Cardiac muscle cell (in vitro differentiated cells and primary cell): Measurements from ENCODE around the gene ZMYND19. TPM values are rescaled to one million over a fixed set of nuclear protein-coding genes. Genes with fewer than 3 reads are reported as not detected.

ENCODE experiments used
- DNase-seq, 2 donors: peaks; one replicate each; pipeline versions ENCODE4 v3.0.0 to v3.0.0-alpha.2; 2010 to 2017; ENCODE audit warnings: low read depth in 1 of 2, low spot score in 1 of 2
- H3K27ac ChIP-seq: fragments of 200-600 bp; sonication (generic); 2 replicates; pipeline ENCODE4 v1.5.1; 2016
- H3K27me3 ChIP-seq: fragments of 200-600 bp; sonication (generic); 2 replicates; pipeline ENCODE4 v1.6.0; 2016; ENCODE audit warnings: control low read depth
- H3K36me3 ChIP-seq: fragments of 200-600 bp; sonication (generic); 2 replicates; pipeline ENCODE4 v1.5.1; 2016; ENCODE audit warnings: control low read depth
- H3K4me1 ChIP-seq: fragments of 200-600 bp; sonication (generic); 2 replicates; pipeline ENCODE4 v1.8.1; 2017; ENCODE audit warnings: low read depth, mild to moderate bottlenecking, mixed run types
- H3K4me3 ChIP-seq: fragments of 200-600 bp; sonication (generic); 2 replicates; pipeline ENCODE4 v1.5.1; 2016; ENCODE audit warnings: mild to moderate bottlenecking
- H3K9me3 ChIP-seq: fragments of 200-600 bp; sonication (generic); 2 replicates; pipeline ENCODE4 v1.5.1; 2017; ENCODE audit warnings: low read depth, mild to moderate bottlenecking, control low read depth
- polyA plus RNA-seq: library from polyadenylated mRNA; unstranded; fragments of >200 nt; fragmentation: Nextera tagmentation; extraction: Ambion mirVana; gene quantifications from 2 replicates; pipeline ENCODE4 v1.2.1, GENCODE V29; 2016
- total RNA-seq: library from RNA; depleted of rRNA; stranded (reverse); fragments of >200 nt; gene quantifications from 2 replicates; pipeline ENCODE4 v1.2.3, GENCODE V29; 2016
- TF ChIP-seq, protein P1 (sequence below): IDR thresholded peaks from 2 replicates; pipeline ENCODE4 v1.5.1; 2012; ENCODE audit warnings: low read depth, mild to moderate bottlenecking, low read length

Gene ZMYND19
- total and polyA plus RNA-seq, 2 experiments from 2014 or later: 35.3 to 48.1 TPM

DNA sequence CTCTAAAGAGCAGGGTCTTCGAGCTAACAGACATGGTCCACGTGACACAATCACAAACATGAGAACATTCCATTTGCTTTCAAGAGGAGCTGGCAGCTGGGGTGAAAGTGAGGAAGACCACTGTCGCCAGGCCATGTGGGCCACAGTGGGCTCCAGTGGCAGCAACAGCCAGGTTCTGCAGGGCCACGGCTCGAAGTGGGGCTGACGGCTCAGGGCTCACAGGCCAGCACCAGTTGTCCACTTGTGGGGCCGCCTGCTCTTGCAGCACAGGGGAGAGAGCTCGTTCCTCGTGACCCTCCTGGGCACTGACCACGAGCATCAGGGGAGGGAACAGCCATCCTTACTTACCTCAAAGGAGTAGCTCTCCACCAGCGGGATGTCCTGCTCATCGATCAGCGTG is 2.0 kb downstream of the ZMYND19 start:
- Histone ChIP-seq H3K4me1 (peaks cover 4% of the 10 kb centered on the region), H3K27me3 (no peaks in the 10 kb centered on the region), H3K4me3 (no peak overlapping the region), H3K36me3 (peaks cover 24% of the 10 kb centered on the region), H3K27ac (no peak overlapping the region), H3K9me3 (no peaks in the 10 kb centered on the region)
- DNase-seq: no peak
- TF ChIP-seq, protein P1, sequence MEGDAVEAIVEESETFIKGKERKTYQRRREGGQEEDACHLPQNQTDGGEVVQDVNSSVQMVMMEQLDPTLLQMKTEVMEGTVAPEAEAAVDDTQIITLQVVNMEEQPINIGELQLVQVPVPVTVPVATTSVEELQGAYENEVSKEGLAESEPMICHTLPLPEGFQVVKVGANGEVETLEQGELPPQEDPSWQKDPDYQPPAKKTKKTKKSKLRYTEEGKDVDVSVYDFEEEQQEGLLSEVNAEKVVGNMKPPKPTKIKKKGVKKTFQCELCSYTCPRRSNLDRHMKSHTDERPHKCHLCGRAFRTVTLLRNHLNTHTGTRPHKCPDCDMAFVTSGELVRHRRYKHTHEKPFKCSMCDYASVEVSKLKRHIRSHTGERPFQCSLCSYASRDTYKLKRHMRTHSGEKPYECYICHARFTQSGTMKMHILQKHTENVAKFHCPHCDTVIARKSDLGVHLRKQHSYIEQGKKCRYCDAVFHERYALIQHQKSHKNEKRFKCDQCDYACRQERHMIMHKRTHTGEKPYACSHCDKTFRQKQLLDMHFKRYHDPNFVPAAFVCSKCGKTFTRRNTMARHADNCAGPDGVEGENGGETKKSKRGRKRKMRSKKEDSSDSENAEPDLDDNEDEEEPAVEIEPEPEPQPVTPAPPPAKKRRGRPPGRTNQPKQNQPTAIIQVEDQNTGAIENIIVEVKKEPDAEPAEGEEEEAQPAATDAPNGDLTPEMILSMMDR: no peak

DNA sequence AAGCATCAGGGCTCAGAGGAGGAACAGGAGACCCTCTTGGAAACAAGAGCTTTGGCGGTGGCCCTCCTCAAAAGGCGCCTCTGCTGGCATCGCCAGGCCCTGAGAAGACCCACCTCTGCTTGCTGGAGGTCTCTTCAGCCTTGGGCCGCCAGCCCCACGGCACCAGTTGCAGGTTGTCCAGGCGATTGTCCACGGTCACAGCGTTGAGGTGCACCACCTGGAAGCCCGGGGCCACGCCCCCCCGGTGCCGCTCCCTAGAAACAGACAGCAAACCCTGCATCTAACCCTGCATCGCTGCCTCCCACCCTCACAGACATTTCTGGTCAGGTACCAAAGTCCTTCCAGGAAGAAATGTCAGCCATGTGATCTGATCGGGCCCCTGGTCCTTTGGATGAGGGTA is 3.5 kb downstream of the ZMYND19 start:
- Histone ChIP-seq H3K9me3 (no peaks in the 10 kb centered on the region), H3K36me3 (peaks cover 24% of the 10 kb centered on the region), H3K4me3 (no peak overlapping the region), H3K27me3 (no peaks in the 10 kb centered on the region), H3K27ac (no peak overlapping the region), H3K4me1 (peaks cover 4% of the 10 kb centered on the region)
- TF ChIP-seq, protein P1: no peak
- DNase-seq: no peak

DNA sequence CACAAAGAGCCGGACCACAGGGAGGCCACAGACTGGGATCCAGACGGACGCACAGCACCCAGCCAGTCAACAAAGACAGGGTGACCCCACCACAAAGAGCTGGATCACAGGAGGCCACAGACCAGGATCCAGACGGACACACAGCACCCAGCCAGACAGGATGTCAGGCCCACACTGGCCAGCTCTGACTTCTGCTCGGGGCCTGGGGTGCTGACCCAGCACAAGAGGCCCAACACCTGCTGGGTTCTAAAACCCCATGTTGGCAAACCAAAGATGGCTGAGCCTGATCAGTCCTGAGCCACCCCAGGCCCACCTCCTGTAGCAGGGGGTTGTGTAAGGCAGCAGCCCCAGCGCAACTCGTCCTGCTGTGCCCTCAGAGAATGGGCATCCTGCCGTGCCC is 6.4 kb downstream of the ZMYND19 start:
- Histone ChIP-seq H3K4me3 (no peak overlapping the region), H3K27ac (no peak overlapping the region), H3K4me1 (peaks cover 3% of the 10 kb centered on the region), H3K27me3 (no peaks in the 10 kb centered on the region), H3K9me3 (no peaks in the 10 kb centered on the region), H3K36me3 (peaks cover 24% of the 10 kb centered on the region)
- TF ChIP-seq, protein P1: no peak
- DNase-seq: no peak

DNA sequence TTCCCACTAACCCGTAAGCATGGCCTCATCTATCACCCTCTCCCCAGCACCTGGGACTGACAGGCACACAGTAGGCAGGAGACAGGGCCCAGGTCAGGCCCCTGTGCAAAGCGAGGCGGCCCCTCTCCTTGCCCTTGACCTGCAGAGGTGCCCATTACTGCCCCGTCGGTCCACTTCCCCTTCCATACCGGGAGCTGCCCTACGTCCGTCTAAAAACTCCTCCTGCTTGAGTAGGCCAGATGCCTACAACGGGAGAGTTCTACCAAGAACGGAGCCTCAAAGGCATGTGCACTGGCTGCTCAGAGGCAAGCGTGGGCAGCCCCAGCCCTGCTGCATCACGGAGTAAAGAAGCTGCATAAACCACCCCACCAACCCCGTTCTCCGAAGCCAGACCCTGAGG is 7.0 kb downstream of the ZMYND19 start:
- no peak overlapping the region for H3K4me3 ChIP-seq
- H3K36me3 ChIP-seq: peaks cover 24% of the 10 kb centered on the region
- DNase-seq: no peak
- H3K27ac ChIP-seq: no peak overlapping the region
- H3K4me1 ChIP-seq: peaks cover 3% of the 10 kb centered on the region
- TF ChIP-seq, protein P1: no peak
- no peaks in the 10 kb centered on the region for H3K27me3 ChIP-seq
- no peaks in the 10 kb centered on the region for H3K9me3 ChIP-seq

DNA sequence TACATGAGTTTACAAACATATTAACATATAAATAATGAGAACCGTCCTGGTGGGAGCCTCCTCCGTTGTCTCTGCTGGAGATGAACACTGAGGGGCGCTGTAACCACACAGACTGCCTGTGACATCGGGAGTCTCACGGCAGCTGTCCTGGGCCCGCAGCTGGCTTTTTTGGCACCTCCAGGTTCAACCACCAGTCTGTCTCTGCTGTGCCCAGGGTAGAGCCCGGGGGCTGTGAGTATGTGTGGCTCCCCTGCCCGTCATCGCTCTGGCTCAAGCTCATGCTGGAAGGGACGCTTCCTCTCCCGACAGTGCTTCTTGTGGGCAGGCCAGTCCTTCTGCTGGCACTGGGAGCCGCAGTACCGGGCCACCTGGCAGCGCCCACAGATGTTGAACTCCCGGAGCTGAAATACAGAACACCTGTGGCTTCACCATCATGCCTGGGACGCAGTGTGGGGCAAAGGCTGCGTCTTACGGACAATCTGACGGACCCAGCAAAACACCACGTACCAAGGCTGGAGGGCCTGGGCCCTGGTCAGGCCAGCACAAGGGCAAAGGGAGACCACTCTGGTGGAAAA is 7.9 kb downstream of the ZMYND19 start:
- H3K9me3 ChIP-seq: no peaks in the 10 kb centered on the region
- no peaks in the 10 kb centered on the region for H3K27me3 ChIP-seq
- H3K4me3 ChIP-seq: no peak overlapping the region
- peaks cover 16% of the 10 kb centered on the region for H3K36me3 ChIP-seq
- no peak overlapping the region for H3K27ac ChIP-seq
- TF ChIP-seq, protein P1: peak; percentile 22
- DNase-seq: peak in 1 of 2 donors; percentile 30
- H3K4me1 ChIP-seq: peaks cover 9% of the 10 kb centered on the region
